GM21825 (cell line): ENCODE data around the gene BRD7.
A peak's percentile ranks its signal among the peaks of the same experiment; 100 is the strongest.
"Not testable (repeated sequence)": the region's sequence is repeated elsewhere in the genome, so short reads cannot be mapped to it uniquely, and the experiment has no call there.

Experiments used
- ATAC-seq: cut with Tn5 transposase; IDR thresholded peaks from one replicate; pipeline ENCODE4 v1.9.1; 2021; ENCODE audit warnings: mild to moderate bottlenecking, moderate library complexity; ENCODE audit not compliant: unreplicated experiment

The BRD7 gene

DNA sequence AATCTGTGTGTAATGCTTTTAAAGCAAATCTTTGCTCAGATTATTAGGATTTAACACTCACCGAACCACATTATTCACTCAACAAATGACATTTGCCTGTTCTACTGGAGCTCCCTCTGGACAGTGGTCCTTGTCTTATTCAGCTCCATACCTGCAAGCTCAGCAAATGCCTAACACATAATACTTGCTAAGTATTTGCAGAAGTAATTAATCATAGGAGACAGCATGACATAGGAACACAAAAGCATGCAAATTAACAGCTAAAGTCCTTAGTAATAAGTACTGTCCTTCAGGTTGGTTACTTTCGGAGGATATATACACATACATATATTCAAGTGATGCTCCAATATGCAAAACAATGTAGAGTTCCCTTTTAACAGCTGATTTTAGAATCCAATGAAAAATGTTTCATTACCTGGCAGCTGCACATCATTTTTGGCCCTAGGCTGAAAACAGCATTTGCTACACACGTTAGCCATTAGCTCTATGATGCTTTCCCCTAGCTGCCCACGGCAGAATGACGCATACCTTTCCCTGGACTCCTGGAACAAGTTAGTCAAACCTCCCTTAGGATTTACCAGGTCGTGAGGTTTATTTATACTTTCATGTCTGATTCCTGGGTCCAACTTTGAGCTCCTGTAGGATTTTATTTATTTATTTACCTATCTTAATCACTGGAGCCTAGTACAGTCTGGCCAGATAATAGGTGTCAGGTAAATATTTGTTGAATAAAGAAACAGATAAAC is 8.6 kb downstream of the BRD7 start:
- ATAC-seq, result no peak

DNA sequence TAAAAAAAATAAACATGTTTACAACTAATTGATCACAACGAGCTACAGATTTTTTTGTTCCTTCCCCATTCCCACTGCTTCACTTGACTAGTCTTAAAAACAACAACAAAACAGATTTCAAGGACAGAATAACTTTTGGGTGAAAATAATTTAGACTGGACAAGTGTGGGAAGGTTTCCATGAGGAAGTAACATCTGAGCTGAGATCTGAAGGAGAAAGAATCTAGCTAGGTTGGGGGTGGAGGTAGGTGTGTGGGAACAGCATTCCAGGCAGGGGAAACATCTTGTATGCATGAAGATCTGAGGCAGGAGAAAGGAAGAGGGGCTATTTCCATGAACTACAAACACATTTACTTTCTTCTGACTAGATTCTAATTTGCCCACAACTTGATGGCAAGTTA is 9.2 kb downstream of the BRD7 start:
- no peak for ATAC-seq

DNA sequence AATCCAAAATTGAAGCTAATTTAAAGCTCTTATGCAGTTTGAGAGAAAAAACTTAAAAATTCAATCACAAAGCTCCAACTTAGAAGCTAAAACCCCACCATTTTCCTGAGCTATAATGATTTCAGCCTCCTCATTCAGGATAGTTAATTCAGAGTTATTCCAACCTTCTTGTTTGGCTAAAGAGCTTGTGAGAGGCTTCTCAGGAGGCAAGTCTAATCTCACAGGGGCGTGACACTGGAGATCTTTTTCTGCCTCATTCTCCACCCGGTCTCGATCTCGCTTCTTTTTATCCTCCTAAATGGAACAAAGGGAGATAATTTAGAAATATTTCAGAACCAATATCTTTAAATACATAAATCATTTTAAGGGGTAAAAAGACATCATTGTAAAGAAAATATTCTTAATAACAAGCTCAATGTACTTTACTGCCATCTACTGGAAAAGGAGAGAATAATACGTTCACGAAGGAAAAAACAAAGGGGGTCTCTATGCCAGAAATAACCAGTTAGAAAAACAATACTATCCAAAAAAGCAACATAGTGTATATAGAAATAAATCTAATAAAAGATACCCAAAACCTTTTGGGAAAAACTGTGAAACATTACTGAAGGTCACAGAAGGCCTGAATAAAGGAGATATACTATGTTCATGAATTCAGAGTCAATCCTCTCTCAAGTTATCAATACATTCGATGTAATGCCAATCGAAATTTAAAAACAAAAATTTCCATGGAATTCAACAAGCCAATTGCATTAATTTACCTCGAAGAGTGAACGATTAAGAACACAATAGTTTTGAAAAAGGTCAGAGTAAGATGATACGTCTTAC is 13.9 kb downstream of the BRD7 start:
- no peak for ATAC-seq

DNA sequence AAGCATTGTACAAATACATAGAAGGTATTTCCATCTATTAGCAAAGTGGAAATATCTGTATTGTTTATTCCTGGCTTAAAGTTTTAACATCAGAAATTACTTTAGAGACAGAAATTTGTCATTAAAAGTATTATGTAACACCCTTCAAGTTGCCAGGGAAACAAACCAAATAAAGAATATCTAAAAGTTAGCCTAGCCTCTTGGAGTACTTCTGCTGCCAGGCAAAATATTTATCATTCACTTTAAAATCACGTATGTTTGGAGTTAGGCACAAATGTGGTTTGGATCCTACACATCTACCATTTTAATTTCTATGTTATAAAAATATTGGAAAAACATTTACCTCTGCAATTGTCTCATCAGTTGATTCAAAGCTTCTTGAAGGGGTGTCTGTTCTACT is 14.7 kb downstream of the BRD7 start:
- no peak for ATAC-seq

DNA sequence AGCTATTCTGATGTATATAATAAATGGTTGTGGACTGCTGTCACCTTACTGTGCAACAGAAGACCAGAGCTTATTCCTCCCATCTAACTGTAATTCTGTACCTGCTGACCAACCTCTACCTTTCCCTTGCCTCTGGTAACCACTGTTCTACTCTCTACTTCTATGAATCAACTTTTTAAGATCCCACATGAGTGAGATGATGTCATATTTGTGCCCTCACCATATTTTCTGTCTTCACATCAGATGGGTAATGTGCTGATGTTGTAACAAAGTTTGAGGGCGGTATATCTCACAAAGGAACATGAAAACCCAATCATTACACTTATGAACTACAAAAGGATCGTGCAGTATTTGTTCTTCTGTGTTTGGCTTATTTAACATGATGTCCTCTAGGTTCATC is 16.8 kb downstream of the BRD7 start:
- ATAC-seq, result no peak

DNA sequence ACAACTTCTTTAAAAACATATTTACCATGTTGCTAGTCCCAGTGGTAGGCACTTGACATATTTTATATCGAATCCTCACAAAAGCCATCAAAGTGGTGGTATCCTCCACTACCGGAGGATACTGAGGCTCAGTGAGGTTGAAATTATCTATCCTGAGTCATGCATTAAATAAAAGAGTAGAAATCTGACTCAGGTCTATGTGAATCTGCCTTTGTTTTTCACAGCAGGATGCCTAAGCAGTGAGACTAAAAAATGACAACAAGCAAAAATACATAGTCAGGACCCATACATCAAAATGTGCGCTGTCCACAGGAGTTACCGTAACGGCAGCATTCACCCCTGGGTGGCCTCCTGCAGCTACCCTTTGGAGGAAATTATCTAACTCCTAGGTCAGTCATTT is 17.7 kb downstream of the BRD7 start:
- ATAC-seq, result no peak

DNA sequence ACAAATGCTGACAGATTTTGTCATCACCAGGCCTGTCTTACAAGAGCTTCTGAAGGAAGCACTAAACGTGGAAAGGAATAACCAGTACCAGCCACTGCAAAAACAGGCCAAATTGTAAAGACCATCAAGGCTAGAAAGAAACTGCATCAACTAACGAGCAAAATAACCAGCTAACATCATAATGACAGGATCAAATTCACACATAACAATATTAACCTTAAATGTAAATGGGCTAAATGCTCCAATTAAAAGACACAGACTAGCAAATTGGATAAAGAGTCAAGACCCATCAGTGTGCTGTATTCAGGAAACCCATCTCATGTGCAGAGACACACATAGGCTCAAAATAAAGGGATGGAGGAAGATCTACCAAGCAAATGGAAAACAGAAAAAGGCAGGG is 23.6 kb downstream of the BRD7 start:
- not testable (repeated sequence) for ATAC-seq

DNA sequence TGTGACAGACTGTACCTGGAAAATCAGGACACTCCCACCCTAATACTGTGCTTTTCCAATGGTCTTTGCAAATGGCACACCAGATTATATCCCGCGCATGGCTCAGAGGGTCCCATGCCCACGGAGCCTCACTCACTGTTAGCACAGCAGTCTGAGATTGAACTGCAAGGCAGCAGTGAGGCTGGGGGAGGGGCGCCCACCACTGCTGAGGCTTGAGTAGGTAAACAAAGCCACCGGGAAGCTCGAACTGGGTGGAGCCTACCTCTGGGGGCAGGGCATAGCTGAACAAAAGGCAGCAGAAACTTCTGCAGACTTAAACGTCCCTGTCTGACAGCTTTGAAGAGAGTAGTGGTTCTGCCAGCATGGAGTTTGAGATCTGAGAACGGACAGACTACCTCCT is 25.2 kb downstream of the BRD7 start:
- not testable (repeated sequence) for ATAC-seq

DNA sequence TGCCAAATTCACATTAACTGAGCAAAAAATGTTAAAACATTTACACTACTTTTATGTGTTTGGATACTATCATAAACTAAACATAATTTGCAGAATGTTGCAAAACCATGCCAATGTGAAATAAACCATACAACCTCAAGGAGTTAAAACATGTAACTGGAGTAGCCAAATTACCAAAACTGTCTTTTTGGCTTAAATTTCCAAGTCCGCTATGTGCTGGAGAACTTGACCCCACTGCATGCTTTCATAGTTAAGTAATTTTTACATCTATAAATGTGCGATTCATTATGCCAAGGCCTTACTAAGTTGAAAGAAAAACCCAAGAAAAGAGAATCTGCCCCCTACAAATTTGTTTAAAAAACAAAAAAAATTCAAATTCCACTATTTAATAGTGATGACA is 28.2 kb downstream of the BRD7 start:
- ATAC-seq, result no peak

DNA sequence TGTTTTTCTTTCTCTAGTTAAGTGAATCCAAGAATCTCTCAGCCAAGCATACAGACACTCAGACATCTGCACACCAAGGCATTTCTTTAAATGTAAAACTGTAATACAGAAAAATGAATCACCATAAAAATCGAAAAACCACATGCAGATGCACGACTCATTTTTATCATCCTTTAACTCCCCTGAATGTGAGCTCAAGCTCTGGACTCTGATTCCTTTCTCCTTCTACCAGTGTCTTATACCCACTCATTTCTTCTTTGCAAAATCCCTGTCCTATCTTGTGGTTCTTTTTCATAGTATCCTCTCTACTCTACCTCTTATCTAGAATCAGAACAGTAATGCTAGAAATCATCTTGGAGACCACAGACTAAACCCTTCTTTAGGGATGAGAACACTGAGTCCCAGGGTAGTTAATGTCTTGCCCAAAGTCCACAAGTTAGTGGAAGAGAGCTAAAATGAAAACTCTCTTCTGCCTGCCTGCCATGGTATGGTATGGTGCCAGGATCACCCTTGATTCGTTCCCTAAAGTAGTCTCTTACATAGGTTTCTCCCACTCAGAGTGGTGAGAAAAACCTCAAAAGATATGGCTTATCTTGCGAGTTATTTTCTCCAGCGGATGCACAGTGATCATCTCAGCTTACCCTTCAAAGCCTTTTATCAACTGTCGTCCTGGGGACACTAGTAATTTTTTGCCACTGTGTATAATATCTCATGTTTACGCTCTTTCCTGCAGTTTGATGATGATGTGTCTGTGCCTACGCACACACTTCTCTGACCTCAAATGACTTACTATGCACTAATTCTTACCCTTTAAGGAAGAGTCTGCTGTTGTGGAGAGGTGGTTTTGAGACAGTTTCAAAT is 30.2 kb downstream of the BRD7 start:
- no peak for ATAC-seq

DNA sequence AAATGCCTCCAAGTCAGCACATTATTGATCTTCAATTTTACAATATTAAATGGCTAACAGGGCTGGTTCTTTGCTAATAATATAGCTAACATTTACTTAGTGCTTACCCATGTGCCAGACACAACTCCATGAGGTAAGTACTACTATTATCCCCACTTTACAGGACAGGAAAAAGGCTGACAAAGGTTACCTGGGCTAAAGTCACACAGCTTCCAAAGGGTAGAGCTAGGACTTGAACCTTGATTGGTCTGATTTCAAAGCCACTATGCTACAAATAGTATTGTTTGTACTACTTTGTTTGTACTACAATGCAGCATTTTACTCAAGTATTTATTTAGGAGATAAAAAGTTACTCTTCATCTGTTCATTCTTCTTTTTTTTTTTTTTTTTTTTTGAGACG is 31.9 kb downstream of the BRD7 start:
- ATAC-seq, result no peak

DNA sequence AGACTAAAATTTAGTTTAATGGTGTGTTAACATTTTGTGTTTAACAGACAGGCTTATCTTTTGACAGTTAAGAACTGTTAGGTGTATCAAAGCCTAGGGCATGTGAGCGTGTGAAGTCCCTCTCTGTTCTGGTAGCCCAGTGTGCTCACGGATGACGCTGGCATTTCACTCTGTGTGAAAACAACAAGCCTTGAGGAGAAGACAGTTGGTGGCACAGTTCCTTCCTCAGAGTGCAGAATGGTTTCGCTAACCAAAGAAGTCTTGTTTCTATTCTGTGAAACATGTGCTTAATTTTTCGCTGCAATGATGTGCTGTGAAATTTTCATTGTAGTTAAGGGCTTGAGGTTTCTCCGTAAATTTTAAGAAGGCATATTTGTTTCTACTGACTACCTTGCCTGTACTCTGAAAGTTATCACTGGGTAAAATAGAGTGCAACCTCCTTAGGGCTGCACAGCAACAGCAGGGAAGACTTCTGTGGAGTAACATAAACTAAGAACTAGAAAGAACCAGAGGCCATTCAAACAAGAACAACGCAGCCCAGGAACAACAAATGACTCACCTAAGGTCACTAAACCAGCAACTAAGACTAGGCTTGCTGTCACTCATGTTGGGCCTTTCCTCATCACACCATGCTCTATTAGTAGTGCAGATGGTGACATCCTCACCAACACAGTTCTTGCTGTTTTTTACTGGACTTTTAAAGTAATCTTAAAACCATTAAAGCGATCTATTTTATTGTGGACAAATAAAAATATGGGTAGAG is 33.4 kb downstream of the BRD7 start:
- no peak for ATAC-seq

DNA sequence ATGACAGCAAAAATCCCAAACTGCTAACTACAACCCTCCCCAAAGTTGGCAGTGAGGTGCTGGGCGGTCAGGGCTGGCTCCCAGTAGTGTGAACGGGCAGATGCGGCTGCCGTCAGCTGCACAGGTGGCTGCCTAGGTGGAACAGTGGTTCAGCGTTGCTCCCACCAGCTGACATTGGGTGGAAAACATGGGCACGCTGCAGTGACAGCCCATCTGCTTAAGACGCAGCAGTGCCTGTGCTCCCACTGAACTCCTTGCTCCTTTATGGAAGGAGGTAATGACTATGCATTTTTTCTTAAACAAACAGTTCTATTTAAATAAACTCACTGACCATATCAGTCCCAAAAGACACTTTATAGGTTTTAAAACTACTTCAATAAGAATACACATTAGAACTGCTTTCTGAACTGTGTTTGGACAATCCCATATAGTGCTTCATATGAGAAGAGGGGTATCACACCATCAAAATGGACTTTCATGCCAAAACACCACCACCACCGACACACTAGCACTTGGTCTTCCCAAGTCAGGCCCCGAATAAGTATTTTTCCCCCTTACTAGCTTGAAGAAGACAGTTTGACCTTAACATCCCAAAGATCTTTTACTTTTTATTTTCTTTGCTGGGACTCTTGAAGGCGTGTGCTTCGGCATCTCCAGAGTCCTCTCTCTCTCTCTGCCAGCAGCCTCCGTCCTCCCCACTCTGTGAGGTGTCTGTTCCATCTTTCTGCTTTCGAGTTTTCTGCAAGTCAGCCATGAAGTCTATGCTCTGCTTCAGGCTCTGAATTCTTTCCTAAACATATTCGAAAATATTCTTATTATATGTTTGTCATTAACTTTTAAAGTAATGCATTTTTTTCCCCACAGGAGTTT is 34.4 kb downstream of the BRD7 start:
- no peak for ATAC-seq

DNA sequence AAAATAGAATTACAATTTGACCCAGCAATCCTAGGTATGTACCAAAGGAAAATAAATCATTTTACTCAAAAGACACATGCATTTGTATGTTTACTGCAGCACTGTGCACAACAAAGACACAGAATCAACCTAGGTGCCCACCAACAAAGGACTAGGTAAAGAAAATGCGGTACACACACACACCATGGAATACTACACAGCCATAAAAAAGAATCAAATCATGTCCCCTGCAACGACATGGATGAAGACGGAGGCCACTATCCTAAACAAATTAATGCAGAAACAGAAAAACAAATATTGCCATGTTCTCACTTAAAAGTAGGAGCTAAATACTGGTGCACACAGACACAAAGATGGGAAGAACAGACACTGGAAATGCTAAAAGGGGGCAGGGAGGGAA is 36.2 kb downstream of the BRD7 start:
- ATAC-seq, result no peak

DNA sequence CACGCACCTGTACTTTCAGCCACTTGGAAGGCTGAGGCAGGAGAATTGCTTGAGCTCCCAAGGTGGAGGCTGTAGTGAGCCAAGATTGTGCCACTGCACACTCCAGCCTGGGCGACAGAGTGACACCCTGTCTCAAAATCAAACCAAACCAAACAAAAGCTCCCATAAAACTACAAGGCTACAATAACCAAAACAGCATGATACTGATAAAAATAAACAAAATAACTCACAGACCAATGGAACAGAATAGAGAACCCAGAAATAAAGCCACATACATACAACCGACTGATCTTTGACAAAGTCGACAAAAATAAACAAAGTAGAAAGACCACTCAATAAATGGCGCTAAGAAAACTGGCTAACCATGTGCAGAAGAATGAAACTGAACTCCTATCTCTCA is 37.2 kb downstream of the BRD7 start:
- ATAC-seq, result no peak

DNA sequence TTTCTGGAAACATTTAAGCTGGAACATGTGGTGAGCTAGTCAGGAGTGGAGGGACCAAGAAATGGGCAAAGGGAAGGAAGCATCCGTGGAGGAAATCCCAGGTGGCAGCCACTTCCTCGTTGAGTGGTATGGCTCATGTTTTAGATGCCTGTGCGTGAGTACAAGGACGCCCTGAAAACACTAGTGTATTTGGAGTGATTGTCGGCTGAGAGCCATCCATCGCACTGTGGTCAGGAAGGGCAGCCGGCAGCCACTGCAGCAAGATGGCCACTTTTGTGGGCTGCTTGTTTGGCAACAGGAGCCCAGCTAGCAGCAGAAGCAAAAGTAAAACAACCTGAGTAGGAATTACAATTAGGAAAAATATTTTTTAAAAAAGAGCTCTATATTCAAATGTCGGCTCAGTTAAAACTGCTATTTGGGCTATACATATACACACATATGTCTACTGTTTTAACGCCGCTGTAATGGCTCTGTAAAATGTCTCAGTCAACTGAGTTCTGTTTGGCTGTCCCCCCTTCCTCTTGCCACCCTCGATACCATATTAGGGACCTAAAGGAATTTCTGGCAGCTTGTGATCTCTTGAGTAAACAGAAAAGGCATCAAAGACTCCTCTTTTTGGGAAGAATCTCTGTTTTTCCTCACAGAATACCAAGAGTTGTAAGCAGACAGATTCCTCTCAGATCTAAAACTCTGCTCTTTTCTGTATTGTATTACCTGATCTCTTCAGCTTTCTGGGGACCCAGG is 39.2 kb downstream of the BRD7 start:
- ATAC-seq, result no peak

DNA sequence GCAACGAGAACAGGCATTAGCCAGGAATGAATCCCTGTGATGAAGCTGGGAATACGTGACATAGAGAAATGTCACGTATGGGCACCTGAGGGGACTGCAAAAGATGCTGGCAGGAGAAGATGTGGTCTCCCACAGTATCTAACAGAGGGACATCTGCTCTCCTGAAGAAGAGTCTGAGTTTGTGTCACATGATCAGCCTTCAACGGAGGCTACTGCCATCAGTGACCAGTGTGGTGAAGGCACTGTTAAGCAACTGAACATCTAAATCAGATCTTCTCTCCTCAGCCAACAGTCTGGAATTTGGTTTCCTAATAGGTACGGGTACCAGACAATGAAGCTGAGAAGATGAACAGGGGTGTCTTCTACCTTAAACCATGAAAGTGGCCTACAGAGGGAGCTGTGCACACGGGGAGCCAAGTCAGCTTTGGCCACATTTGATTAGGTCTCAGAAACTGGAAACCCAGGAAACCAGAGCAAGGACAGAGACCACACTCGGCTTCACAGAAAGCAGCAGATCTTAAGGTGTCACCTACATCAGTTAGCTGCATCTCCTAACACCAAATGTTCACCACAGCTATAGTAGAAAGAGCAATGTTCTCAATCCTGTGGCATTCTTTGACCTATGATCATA is 41.8 kb downstream of the BRD7 start:
- peak; percentile 74 for ATAC-seq

DNA sequence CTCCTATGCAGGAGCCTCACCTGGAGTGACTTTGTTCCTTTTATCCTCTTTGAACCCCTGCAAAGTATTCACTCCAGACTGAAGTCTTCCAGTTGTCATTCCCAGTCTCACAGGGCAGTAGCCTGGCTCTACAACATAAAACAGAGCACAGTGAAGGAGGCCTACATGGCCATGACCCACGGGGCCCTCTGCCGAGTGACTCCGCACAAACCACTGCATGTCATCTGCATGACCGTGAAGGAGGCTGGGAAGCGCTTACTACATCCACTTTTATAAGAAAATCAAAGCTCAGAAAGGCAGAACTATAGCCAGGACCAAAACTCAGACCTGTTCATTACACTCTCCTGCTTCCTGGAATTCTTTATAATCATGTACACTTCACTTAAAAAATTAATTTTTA is 42.5 kb downstream of the BRD7 start:
- no peak for ATAC-seq

DNA sequence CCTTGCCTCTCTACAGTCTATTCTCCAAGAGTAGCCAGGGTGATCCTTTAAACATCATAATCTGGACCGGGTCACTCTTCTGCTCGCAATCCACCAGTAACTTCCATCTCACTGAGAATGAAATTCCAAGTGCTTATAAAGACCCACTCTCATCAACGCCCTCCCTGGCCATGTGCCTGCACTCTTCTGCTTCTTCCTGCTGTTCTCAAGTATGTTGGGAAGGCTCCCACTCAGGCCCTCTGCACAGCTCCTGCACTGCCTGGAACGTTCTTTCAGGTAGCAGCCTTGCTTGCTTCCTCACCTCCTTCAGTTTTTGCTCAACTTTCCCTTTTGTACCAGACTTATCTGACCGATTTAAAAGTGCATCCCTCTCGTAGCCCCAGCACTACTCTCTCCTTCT is 44.4 kb downstream of the BRD7 start:
- ATAC-seq, result no peak
